ENCODE results near the gene CREBL2.

Gene CREBL2

GRCh38 chr12:12627308-12627827 is 15.7 kb downstream of the CREBL2 start:
- Histone ChIP-seq H3K9ac (ENCODE audit: low read length) (no peak overlapping the region), H3K9me2 (replicated peaks; ENCODE audit: insufficient read depth, low read length) (no peaks in the 10 kb centered on the region), H4K20me1 (ENCODE audit: low read depth, low read length) (no peaks in the 10 kb centered on the region), H3K36me3 (ENCODE audit: low read length) (no peaks in the 10 kb centered on the region), H2AFZ (ENCODE audit: low read depth, low read length, severe bottlenecking) (no peak overlapping the region), H3F3A (ENCODE audit: insufficient read depth) (no peaks in the 10 kb centered on the region), H3K79me2 (ENCODE audit: insufficient read depth, low read length) (no peaks in the 10 kb centered on the region), H3K27ac (ENCODE audit: low read depth, low read length) (no peak overlapping the region), H3K9me3 (ENCODE audit: insufficient read depth, low read length) (no peaks in the 10 kb centered on the region), H3K4me2 (ENCODE audit: low read depth, low read length, poor library complexity, severe bottlenecking) (no peak overlapping the region), H3K4me3 (ENCODE audit: insufficient read depth, low read length, poor library complexity, severe bottlenecking) (no peak overlapping the region), H3K27me3 (ENCODE audit: low read length) (no peaks in the 10 kb centered on the region)
- TF ChIP-seq EZH2phosphoT487 (conservative IDR thresholded peaks at IDR 0.05; ENCODE audit: low read length): no peak
- no peak for TF ChIP-seq CTCF (IDR thresholded peaks at IDR 0.05; ENCODE audit: insufficient read depth, low read length, poor library complexity, severe bottlenecking)

- no peaks in the 10 kb centered on the region for H3K27me3 ChIP-seq (ENCODE audit: low read length)
- H3K27ac ChIP-seq (ENCODE audit: low read depth, low read length): no peak overlapping the region
- no peaks in the 10 kb centered on the region for H3K9me3 ChIP-seq (ENCODE audit: insufficient read depth, low read length)
- H3K79me2 ChIP-seq (ENCODE audit: insufficient read depth, low read length): no peaks in the 10 kb centered on the region
- no peak overlapping the region for H3K9ac ChIP-seq (ENCODE audit: low read length)
- no peaks in the 10 kb centered on the region for H4K20me1 ChIP-seq (ENCODE audit: low read depth, low read length)
- no peak for TF ChIP-seq CTCF (IDR thresholded peaks at IDR 0.05; ENCODE audit: insufficient read depth, low read length, poor library complexity, severe bottlenecking)
- no peak for TF ChIP-seq EZH2phosphoT487 (conservative IDR thresholded peaks at IDR 0.05; ENCODE audit: low read length)
- H3K36me3 ChIP-seq (ENCODE audit: low read length): no peaks in the 10 kb centered on the region
- no peak overlapping the region for H3K4me2 ChIP-seq (ENCODE audit: low read depth, low read length, poor library complexity, severe bottlenecking)
- no peak overlapping the region for H2AFZ ChIP-seq (ENCODE audit: low read depth, low read length, severe bottlenecking)
- H3K9me2 ChIP-seq (replicated peaks; ENCODE audit: insufficient read depth, low read length): no peaks in the 10 kb centered on the region
- no peak overlapping the region for H3K4me3 ChIP-seq (ENCODE audit: insufficient read depth, low read length, poor library complexity, severe bottlenecking)
- no peaks in the 10 kb centered on the region for H3F3A ChIP-seq (ENCODE audit: insufficient read depth)
These were observed 16.3 kb downstream of the CREBL2 start for GRCh38 chr12:12628013-12628412.

- H4K20me1 ChIP-seq (ENCODE audit: low read depth, low read length): no peaks in the 10 kb centered on the region
- no peaks in the 10 kb centered on the region for H3F3A ChIP-seq (ENCODE audit: insufficient read depth)
- no peak overlapping the region for H3K4me2 ChIP-seq (ENCODE audit: low read depth, low read length, poor library complexity, severe bottlenecking)
- no peaks in the 10 kb centered on the region for H3K27me3 ChIP-seq (ENCODE audit: low read length)
- H3K9me2 ChIP-seq (replicated peaks; ENCODE audit: insufficient read depth, low read length): no peaks in the 10 kb centered on the region
- no peak overlapping the region for H3K4me3 ChIP-seq (ENCODE audit: insufficient read depth, low read length, poor library complexity, severe bottlenecking)
- H3K9ac ChIP-seq (ENCODE audit: low read length): no peak overlapping the region
- no peaks in the 10 kb centered on the region for H3K9me3 ChIP-seq (ENCODE audit: insufficient read depth, low read length)
- no peak for TF ChIP-seq CTCF (IDR thresholded peaks at IDR 0.05; ENCODE audit: insufficient read depth, low read length, poor library complexity, severe bottlenecking)
- no peak for TF ChIP-seq EZH2phosphoT487 (conservative IDR thresholded peaks at IDR 0.05; ENCODE audit: low read length)
- no peak overlapping the region for H3K27ac ChIP-seq (ENCODE audit: low read depth, low read length)
- H2AFZ ChIP-seq (ENCODE audit: low read depth, low read length, severe bottlenecking): no peak overlapping the region
- H3K36me3 ChIP-seq (ENCODE audit: low read length): no peaks in the 10 kb centered on the region
- H3K79me2 ChIP-seq (ENCODE audit: insufficient read depth, low read length): no peaks in the 10 kb centered on the region
These were observed 19.2 kb downstream of the CREBL2 start for GRCh38 chr12:12630850-12631249.

Measured in SU-DHL-6 (cell line).